ENCODE results near the gene DEAF1. TPM values are rescaled to one million over a fixed set of nuclear protein-coding genes. Genes with fewer than 3 reads are reported as not detected.

Gene DEAF1
- total RNA-seq, 2 experiments from 2014 or later: 41.5 to 50.5 TPM

DNA sequence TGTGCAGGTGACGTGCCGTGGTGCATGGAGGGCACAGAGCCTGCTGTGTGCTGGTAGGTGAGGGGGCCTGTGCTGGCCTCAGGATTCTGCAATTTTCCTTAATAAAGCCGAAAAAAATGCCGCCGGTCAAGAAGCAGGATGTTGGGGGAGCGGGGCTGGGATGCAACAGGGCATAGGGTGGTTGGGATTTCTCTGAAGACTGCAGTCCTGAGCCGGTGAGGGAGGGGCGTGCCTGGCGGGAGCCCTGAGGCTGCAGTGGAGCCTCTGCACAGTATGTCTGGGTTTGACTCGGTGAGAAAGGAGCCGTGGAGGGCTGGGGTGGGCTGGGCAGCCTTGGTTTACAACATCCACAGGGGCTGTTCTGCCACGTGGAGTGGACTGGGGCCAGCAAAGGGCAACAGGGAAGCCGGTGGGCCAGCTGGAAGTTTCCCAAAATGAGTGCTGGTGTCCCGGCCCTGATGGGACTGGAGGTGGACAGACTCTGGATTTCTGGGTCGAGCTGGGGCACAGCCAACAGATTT lies 71.6 kb downstream of the DEAF1 start:
- H3K27ac Mint-ChIP-seq: no peak overlapping the region
- CTCF ChIA-PET: no interaction called here

DNA sequence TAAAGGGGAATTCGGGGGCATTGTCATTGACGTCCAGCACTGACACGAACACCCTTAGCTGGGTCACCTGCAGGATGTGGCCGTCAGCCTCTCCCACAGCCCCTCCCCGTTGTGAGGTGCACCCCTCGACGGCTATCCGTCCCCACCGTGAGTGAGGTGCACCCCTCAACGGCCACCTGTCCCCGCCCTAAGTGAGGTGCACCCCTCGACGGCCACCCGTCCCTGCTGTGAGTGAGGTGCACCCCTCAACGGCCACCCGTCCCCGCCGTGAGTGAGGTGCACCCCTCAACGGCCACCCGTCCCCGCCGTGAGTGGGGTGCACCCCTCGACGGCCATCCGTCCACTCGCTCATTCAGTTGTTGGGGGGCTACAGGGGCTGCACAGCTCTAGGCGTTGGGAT lies 73.2 kb downstream of the DEAF1 start:
- Mint-ChIP-seq H3K9me3 (no peaks in the 10 kb centered on the region), H3K4me1 (ENCODE audit: low read depth) (no peaks in the 10 kb centered on the region), H3K27me3 (no peaks in the 10 kb centered on the region), H3K4me3 (no peak overlapping the region), H3K27ac (no peak overlapping the region), H3K36me3 (peaks cover 1% of the 10 kb centered on the region)
- intact Hi-C loops (cut with micrococcal nuclease): no loop called here
- CTCF ChIA-PET: no interaction called here
- POLR2A ChIA-PET: no interaction called here
- DNase-seq: no peak

More for the DNA sequence above, 71.6 kb downstream of the DEAF1 start:
- H3K27me3 Mint-ChIP-seq: peaks cover 8% of the 10 kb centered on the region
- H3K36me3 Mint-ChIP-seq: peaks cover 1% of the 10 kb centered on the region
- no peaks in the 10 kb centered on the region for H3K9me3 Mint-ChIP-seq
- no peak overlapping the region for H3K4me3 Mint-ChIP-seq
- no peak for DNase-seq
- intact Hi-C loops (cut with micrococcal nuclease): no loop called here
- peaks cover 8% of the 10 kb centered on the region for H3K4me1 Mint-ChIP-seq (ENCODE audit: low read depth)
- POLR2A ChIA-PET: interaction anchor here (0.6 kb wide), 1 partner anchor 515 kb away, joined by 3 read pairs; no protein-coding TSS in a partner anchor

DNA sequence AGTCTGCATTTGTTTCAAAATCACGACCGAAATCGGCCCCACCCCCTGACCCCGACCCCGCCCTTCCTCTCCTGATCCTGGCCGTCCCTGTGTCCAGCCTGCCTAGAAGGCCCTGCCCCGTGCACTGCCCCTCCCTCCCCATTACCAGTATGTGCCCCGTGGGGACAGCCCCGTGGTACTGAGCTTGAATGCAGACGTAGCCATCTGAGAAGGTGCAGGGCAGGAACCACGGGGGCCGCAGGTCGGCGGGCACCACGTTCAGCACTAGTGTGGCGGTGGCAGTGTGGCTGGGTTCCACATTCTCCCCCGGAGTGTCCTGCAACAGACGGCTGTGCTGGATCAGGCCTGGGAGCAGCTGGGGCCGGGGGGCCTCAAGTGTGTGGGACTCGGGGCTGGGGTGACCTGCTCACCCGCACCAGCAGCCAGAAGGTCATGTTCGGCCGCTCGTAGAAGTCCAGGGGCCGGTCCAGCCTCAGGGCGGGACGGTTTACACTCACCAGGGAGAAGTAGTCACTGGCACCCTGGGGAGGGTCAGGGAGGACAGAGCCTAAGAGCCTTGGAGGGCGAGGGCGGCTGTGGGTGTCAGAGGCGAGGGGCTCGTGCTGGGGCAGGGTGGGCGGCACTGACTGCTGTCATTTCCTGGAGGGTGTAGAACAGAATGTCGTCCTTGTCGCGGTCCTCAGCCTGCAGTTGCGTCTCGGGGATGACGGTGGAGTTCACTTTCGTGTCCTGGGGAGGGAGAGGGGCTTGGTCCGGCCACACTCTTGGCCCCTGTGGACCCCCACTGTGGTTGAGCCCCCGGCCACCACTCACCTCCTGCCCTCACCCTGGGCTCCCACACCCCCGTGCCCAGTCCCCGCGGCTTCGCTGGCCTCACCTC lies 73.8 kb downstream of the DEAF1 start:
- POLR2A ChIA-PET: no interaction called here
- Mint-ChIP-seq H3K27me3 (no peaks in the 10 kb centered on the region), H3K36me3 (peaks cover 1% of the 10 kb centered on the region), H3K4me3 (no peak overlapping the region), H3K4me1 (ENCODE audit: low read depth) (no peaks in the 10 kb centered on the region), H3K27ac (no peak overlapping the region), H3K9me3 (no peaks in the 10 kb centered on the region)
- no peak for DNase-seq
- CTCF ChIA-PET: no interaction called here
- intact Hi-C loops (cut with micrococcal nuclease): no loop called here

DNA sequence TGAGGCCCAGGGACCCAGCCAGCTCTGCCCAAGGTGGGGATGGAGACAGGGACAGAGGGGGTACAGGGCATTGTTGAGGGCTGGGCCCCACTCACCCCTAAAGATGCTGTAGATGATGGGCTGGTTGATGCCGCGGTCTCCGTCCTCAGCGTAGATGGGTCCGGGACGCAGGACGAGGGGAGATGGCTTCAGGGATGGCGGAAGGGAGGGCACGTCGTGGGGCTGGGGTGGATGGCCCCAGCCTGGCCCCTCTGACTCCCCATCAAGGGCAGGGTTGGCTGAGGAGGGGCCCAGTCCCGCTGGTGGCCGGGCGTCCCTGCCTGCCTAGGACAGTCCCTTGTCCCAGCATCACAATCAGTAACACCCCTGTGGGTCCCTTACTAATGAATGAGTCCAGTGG lies 74.8 kb downstream of the DEAF1 start:
- ChIA-PET POLR2A (no interaction called here), CTCF (no interaction called here)
- Mint-ChIP-seq H3K9me3 (no peaks in the 10 kb centered on the region), H3K27me3 (no peaks in the 10 kb centered on the region), H3K36me3 (peaks cover 4% of the 10 kb centered on the region), H3K4me1 (ENCODE audit: low read depth) (peaks cover 2% of the 10 kb centered on the region), H3K27ac (no peak overlapping the region), H3K4me3 (no peak overlapping the region)
- intact Hi-C loops (cut with micrococcal nuclease): no loop called here
- no peak for DNase-seq

DNA sequence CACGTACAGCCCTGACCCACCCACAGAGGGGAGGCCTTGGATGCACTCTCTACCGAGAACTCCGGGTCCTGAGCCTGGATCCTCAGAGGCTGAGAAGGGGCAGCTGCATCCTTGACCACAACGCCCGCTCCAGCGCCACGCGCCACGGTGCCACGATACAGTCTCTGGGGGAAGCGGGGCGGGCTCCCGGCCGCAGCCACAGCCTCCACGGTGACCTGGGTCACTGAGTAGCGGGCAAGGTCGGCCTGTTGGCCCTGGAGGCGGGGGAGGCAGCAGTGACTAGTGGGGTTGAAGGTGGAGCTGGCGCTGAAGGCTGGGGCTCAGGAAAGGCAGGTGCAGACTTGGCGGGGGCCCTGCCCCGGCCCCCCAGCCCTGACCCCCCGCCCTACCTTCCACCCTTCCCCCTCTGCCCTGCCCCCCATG lies 75.4 kb downstream of the DEAF1 start:
- Mint-ChIP-seq H3K27ac (no peak overlapping the region), H3K9me3 (no peaks in the 10 kb centered on the region), H3K36me3 (peaks cover 6% of the 10 kb centered on the region), H3K4me1 (ENCODE audit: low read depth) (peaks cover 3% of the 10 kb centered on the region), H3K4me3 (no peak overlapping the region), H3K27me3 (no peaks in the 10 kb centered on the region)
- CTCF ChIA-PET: no interaction called here
- intact Hi-C loops (cut with micrococcal nuclease): loop anchor here (5.0 kb wide), 2 partner anchors 42 to 178 kb away; partner anchors contain the start of genes PHRF1 and SLC25A22
- POLR2A ChIA-PET: no interaction called here
- no peak for DNase-seq

DNA sequence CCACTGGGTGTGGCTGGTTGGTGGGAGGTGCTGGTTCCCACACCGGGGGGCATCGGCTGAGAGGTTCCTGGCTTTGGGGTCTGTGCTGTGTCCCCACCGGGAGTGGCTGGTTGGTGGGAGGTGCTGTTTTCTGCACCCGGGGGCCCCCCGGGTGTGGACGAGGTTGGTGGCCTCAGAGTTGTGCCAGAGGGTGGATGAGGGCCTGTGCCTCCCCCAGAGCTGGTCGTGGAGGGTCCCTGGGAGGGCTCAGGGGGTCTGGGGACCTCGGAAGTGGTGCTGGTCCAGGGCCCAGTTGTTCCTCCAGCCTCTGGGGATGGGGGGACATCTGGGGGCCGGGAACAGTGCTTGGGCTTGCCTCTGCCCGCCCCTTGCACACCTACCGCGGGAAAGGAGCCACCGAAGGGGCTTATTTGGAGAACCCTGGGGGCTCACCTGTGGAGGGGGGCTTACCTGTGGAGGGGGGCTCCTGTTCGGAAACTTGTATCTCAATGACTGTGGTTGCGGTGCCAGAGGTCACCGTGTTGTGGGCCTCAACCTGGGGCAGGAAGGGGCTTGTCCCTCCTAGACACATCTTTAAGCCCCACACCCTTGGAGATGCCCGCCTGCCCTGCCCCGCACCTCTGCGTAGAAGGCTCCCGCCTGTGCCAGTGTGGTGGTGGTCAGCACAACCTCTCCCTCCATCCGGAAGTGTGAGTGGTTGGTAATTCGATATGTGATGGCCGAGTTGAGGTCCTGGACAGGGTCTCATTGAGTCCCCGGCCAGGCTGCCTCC lies 76.0 kb downstream of the DEAF1 start:
- DNase-seq: no peak
- H3K36me3 Mint-ChIP-seq: peaks cover 12% of the 10 kb centered on the region
- intact Hi-C loops (cut with micrococcal nuclease): loop anchor here (5.0 kb wide), 2 partner anchors 42 to 178 kb away; partner anchors contain the start of genes PHRF1 and SLC25A22
- no peaks in the 10 kb centered on the region for H3K9me3 Mint-ChIP-seq
- H3K27me3 Mint-ChIP-seq: no peaks in the 10 kb centered on the region
- H3K4me1 Mint-ChIP-seq (ENCODE audit: low read depth): peaks cover 9% of the 10 kb centered on the region
- ChIA-PET CTCF (no interaction called here), POLR2A (no interaction called here)
- H3K27ac Mint-ChIP-seq: no peak overlapping the region
- H3K4me3 Mint-ChIP-seq: no peak overlapping the region

DNA sequence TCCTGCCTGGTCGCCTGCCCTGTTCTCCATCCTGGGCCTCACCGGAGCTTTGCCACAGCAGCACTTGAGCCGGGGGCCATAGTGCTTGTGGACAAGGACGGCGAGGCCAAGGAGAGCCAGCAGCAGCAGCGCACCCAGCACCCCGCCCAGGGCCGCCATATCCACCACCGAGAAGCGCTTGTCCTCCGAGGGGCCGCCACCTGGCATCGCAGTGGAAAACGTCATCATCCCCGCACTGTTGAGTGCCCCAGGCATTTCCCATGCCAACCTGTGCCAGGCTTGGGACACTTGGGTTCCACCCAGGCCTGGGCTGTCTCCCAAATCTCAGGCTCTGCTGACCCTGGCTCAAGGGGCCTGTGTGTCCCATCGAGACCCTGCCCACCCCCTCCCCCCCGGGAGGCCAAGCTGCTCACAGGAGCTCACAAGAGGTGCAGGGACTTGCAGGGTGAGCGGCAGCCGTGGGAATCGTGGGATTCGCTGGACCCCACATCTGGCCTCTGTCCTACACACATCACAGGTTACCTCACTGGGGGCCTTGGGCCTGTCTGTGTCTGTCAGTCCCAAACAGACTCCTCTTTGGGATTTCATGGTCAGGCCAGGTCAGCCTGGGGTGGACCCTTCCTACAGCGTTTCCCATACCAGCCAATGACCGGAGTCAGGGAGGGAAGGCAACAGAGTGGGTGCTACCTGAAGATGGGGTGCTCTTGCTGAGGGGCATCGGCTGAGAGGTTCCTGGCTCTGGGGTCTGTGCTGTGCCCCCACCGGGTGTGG lies 76.9 kb downstream of the DEAF1 start:
- no peak for DNase-seq
- peaks cover 15% of the 10 kb centered on the region for H3K4me1 Mint-ChIP-seq (ENCODE audit: low read depth)
- no peak overlapping the region for H3K4me3 Mint-ChIP-seq
- no peaks in the 10 kb centered on the region for H3K27me3 Mint-ChIP-seq
- POLR2A ChIA-PET: no interaction called here
- H3K27ac Mint-ChIP-seq: no peak overlapping the region
- intact Hi-C loops (cut with micrococcal nuclease): loop anchor here (2.0 to 5.0 kb wide), 3 partner anchors 41 to 179 kb away; partner anchors contain the start of genes DEAF1, PHRF1, SLC25A22 and TMEM80
- peaks cover 17% of the 10 kb centered on the region for H3K36me3 Mint-ChIP-seq
- CTCF ChIA-PET: no interaction called here
- H3K9me3 Mint-ChIP-seq: no peaks in the 10 kb centered on the region

DNA sequence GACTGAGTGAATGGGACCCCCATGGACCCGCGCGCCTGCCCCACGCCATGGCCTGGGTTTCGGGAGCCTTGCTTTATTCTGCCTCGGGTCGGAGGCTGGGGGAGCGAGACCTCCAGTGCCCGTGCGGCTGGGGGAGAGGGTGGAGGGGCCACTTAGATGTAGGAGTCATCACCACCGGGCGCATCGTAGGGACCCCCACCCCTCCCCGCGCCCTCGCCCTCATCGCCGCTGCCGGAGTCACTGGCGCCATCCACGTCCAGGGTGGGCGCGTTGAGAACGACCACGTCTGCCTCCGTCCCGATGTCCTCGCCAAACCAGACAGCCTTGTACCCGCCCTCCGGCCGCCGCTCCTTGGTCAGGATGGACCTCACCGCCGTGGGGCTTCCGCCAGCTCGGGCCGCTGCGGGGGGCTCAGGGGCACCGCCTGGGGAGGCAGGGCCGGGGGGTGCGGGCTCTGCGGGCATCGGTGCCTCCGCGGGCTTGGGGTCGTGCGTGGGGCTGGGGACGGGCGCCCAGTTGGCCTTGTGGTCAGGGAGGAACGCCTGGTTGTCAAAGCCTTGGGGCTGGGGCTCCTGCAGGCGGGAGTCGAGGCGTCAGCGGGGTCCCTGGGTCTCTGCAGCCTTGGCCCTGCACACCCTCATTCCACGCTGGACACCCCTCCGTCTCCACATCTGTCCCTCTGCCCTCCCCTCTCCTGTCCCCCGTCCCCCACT lies 77.7 kb downstream of the DEAF1 start:
- H3K4me1 Mint-ChIP-seq (ENCODE audit: low read depth): peaks cover 15% of the 10 kb centered on the region
- no peak overlapping the region for H3K27ac Mint-ChIP-seq
- no peaks in the 10 kb centered on the region for H3K9me3 Mint-ChIP-seq
- H3K27me3 Mint-ChIP-seq: no peaks in the 10 kb centered on the region
- no peak overlapping the region for H3K4me3 Mint-ChIP-seq
- intact Hi-C loops (cut with micrococcal nuclease): loop anchor here (2.0 to 5.0 kb wide), 3 partner anchors 40 to 180 kb away; partner anchors contain the start of genes DEAF1, PHRF1, SLC25A22 and TMEM80
- peaks cover 21% of the 10 kb centered on the region for H3K36me3 Mint-ChIP-seq
- DNase-seq: no peak
- POLR2A ChIA-PET: no interaction called here
- CTCF ChIA-PET: no interaction called here

DNA sequence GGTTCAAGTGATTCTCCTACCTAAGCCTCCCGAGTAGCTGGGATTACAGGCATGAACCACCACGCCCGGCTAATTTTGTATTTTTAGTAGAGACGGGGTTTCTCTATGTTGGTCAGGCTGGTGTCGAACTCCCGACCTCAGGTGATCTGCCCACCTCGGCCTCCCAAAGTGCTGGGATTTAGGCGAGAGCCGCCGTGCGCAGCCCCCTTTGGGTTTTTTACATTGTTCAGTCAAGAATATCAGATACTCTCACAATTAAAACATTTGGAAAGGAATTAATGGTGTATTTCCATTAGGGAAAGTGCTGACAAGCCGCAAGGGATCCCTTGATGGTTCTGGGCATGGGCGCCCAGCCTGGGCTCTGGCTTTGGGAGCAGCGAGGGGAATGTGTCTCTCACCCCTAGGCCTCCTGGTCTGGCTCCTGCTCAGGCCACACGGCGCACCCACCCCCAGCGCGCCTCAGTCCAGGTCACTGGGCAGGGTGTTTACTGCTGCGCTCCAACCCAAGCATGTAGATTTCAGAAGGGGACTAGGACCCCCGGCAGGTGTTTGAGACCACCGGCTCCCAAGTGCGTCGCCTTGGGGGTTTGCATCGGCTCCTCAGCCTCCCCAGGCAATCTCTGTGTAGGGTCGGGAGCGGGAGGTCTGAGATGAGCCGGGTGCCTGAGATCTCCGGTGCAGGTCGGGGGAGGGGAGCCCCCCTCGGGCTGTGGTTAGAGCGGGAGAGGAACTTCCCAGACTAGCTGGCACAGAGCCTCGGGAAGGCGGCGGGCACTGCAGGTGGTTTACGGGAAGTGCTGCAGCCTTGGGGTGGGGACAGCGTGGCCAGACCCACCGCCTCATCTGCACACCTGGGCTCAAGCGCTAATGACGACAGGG lies 78.5 kb downstream of the DEAF1 start:
- DNase-seq: no peak
- no peaks in the 10 kb centered on the region for H3K27me3 Mint-ChIP-seq
- H3K36me3 Mint-ChIP-seq: peaks cover 25% of the 10 kb centered on the region
- ChIA-PET POLR2A (interaction anchor here (0.6 to 1.4 kb wide), 3 partner anchors 23 to 40 kb away, joined by 3 to 5 read pairs (median 5); partner anchors contain the start of gene PHRF1), CTCF (no interaction called here)
- peak overlapping the region; percentile 92 for H3K4me3 Mint-ChIP-seq
- peak overlapping the region; percentile 92 for H3K27ac Mint-ChIP-seq
- H3K9me3 Mint-ChIP-seq: no peaks in the 10 kb centered on the region
- H3K4me1 Mint-ChIP-seq (ENCODE audit: low read depth): peaks cover 17% of the 10 kb centered on the region
- intact Hi-C loops (cut with micrococcal nuclease): loop anchor here (1.0 to 5.0 kb wide), 4 partner anchors 39 to 181 kb away; partner anchors contain the start of genes DEAF1, PHRF1, SLC25A22 and TMEM80

DNA sequence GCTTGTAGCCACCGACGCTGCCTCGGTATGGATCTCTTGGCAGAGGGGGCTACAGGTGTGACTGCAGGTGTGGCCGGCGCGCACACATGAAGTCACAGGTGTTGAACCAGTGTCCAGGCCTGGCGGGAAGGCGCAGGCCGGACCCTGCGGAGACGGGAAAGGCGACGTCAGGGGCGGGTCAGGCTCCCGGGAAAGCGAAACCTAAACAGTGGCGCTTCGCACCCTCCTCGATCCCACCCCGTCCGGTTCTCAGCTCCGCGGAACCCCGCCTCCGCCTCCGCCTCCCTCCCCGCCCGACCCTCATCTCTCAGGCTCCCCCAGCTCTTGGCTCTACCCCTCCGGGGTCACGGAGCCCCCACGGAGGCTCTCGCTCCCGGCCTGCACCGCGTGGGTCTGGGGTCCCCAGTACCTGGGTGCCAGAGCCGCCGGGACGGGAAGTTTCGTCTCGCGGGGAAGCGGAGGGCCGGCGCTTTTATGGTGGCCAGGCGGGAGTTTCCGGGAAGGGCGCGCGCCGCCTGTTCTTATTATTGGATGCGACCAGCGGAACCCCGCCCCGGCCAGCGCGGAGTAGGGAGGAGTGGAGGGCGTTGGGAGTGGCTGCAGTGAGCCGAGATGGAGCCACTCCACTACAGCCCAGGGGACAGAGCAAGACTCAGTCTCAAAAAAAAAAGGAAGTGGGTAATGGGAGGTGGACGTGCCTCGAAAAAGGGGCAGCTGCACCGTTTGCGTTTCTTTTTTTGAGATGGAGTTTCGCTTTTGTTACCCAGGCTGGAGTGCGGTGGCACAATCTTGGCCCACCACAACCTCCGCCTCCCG lies 79.3 kb downstream of the DEAF1 start, which contains the start of gene IRF7:
IRF7 (minus strand) TSS at position 447 of the 816 bp plus-strand sequence. CDS start 586 bp downstream, outside the sequence.
- no peaks in the 10 kb centered on the region for H3K9me3 Mint-ChIP-seq
- CTCF ChIA-PET: no interaction called here

More for the DNA sequence above, 79.3 kb downstream of the DEAF1 start, which contains the start of gene IRF7:
- POLR2A ChIA-PET: interaction anchor here (0.6 to 1.4 kb wide), 6 partner anchors 24 to 180 kb away, joined by 3 to 5 read pairs (median 4); partner anchors contain the start of genes HRAS and PHRF1
- H3K27ac Mint-ChIP-seq: peak within 1 kb of the TSS; percentile 92
- peak; percentile 94 for DNase-seq
- peaks cover 17% of the 10 kb centered on the region for H3K4me1 Mint-ChIP-seq (ENCODE audit: low read depth)
- intact Hi-C loops (cut with micrococcal nuclease): loop anchor here (1.0 to 5.0 kb wide), 4 partner anchors 38 to 182 kb away; partner anchors contain the start of genes DEAF1, PHRF1, SLC25A22 and TMEM80
- peak within 1 kb of the TSS; percentile 92 for H3K4me3 Mint-ChIP-seq
- H3K27me3 Mint-ChIP-seq: no peaks in the 10 kb centered on the region
- peaks cover 28% of the 10 kb centered on the region for H3K36me3 Mint-ChIP-seq
